NB4 (cell line): ENCODE data around the gene MEGF11.
"Not testable (repeated sequence)": the region's sequence is repeated elsewhere in the genome, so short reads cannot be mapped to it uniquely, and the experiment has no call there.

Source experiments
- DNase-seq: peaks from one replicate; pipeline ENCODE4 v3.0.0; 2010; ENCODE audit warnings: low read depth
- H3K4me3 ChIP-seq: one replicate; pipeline ENCODE4 v1.5.1; 2011; ENCODE audit warnings: mild to moderate bottlenecking, low read depth, low read length, moderate library complexity
- CTCF ChIP-seq: IDR thresholded peaks from one replicate; pipeline ENCODE4 v1.5.1; 2012; ENCODE audit warnings: low read depth, low read length
- MAX ChIP-seq: IDR thresholded peaks from 2 replicates; pipeline ENCODE4 v1.6.1; 2011; ENCODE audit warnings: low read depth, low read length
- MYC ChIP-seq: IDR thresholded peaks from 2 replicates; pipeline ENCODE4 v1.6.1; 2011; ENCODE audit warnings: low read depth, low read length
- POLR2A ChIP-seq: IDR thresholded peaks from 2 replicates; pipeline ENCODE4 v1.6.1; 2011; ENCODE audit warnings: mild to moderate bottlenecking; ENCODE audit not compliant: insufficient read length; ENCODE audit errors: extremely low read depth

Gene MEGF11

GRCh38 chr15:65881766-65882434 lies 371.6 kb downstream of the MEGF11 start:
- no peak overlapping the region for H3K4me3 ChIP-seq
- DNase-seq: no peak
- TF ChIP-seq CTCF (no peak), POLR2A (no peak), MAX (no peak), MYC (no peak)

DNA sequence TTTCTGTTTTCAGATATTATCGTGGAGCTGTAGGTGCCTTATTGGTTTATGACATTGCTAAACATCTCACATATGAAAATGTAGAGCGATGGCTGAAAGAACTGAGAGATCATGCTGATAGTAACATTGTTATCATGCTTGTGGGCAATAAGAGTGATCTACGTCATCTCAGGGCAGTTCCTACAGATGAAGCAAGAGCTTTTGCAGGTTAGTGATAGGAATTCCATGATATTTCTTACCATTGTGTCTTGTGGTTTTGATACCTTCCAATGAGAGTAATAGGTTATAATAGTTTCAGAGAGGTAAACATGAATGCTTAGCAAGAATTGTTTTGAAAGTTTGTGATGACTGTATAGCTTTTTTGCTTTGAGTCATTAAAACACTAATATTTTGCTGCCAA lies 375.8 kb downstream of the MEGF11 start:
- H3K4me3 ChIP-seq: no peak overlapping the region
- TF ChIP-seq CTCF (no peak), MAX (no peak), MYC (no peak), POLR2A (no peak)
- DNase-seq: no peak

- DNase-seq: no peak
- H3K4me3 ChIP-seq: no peak overlapping the region
- no peak for TF ChIP-seq CTCF
- TF ChIP-seq MAX: no peak
- TF ChIP-seq POLR2A: no peak
- no peak for TF ChIP-seq MYC
These were observed 378.1 kb downstream of the MEGF11 start for GRCh38 chr15:65875458-65875857.

DNA sequence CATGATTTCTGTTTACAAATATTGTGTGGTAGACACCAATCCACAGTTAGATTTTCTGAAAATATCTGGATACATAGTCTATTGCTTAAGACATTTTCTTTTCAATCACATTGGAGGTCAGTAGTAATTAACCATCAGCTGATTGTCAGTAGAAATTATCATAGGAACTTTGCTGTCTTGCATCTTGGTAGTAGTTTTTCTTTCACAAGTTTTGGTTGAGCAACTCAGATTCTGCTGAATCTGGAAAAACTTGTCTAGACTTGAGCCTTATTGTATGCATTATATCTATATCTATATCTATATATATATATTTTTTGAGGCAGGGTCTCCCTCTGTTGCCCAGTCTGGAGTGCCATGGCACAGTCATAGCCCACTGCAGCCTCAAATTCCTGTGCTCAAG lies 380.3 kb downstream of the MEGF11 start:
- DNase-seq: no peak
- H3K4me3 ChIP-seq: no peak overlapping the region
- TF ChIP-seq CTCF: no peak
- TF ChIP-seq POLR2A: no peak
- no peak for TF ChIP-seq MYC
- no peak for TF ChIP-seq MAX

GRCh38 chr15:65872596-65872995 lies 381.0 kb downstream of the MEGF11 start:
- DNase-seq, H3K4me3 ChIP-seq: not testable (repeated sequence)

- DNase-seq, H3K4me3 ChIP-seq: not testable (repeated sequence)
These were observed 381.7 kb downstream of the MEGF11 start for GRCh38 chr15:65871886-65872285.

DNA sequence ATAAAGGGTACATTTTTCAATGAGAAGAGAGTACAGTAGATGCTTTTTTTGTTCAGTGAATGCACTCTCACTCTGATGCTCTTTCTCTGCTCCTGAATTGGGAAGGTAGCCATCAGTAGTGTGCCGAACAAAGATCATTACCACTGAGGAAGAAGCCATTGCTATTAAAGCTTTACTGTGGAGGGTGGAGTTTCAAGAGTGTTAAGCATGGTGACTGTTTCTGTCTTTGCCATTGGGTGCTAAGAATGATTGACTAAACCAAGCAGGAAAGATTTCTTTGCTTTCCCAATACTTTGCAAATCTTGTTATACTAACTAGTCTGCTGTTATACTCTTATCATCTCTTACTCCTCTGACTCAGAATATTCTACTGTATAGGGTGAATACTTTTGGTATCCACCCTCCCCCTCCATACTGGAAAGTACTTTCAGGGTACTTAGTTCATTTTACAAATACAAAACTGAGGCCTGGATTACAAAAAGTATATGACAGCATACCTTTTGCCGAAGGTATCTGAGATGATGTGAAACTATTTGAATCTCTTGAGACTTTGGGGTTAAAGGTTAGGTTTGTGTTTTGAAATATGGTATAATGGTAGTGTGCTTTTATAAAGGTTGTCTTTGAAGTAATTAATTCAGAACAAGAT lies 382.5 kb downstream of the MEGF11 start:
- peak; percentile 58 for DNase-seq
- H3K4me3 ChIP-seq: peak overlapping the region; percentile 92
- TF ChIP-seq CTCF: no peak
